Adrenal gland (tissue), 5 donors: ENCODE results near the gene CHN2.

Experiments
- CTCF ChIP-seq, 6 experiments: fragments of 450-650 bp in 4 of 6; fragments of 200-600 bp in 2 of 6; sonication (generic) in 1 of 6; IDR thresholded peaks; 1 replicate in 5 of 6; 2 replicates in 1 of 6; pipeline versions ENCODE4 v1.5.1 to v1.8.0; 2016 to 2021; ENCODE audit warnings: antibody characterized with exemption in 6 of 6, mild to moderate bottlenecking in 2 of 6, moderate library complexity in 1 of 6
- POLR2A ChIP-seq, 2 donors: fragments of 450-650 bp; IDR thresholded peaks; one replicate each; pipeline ENCODE4 v1.6.1; 2017; ENCODE audit warnings: antibody characterized with exemption in 2 of 2, mild to moderate bottlenecking in 2 of 2, moderate library complexity in 1 of 2
- donor health status: DM: no; HTN: no; CAD: no.

GRCh38 chr7:29508608-29509007, 314.0 kb downstream of the CHN2 start:
- TF ChIP-seq CTCF (IDR thresholded peaks at IDR 0.05) (no peak), POLR2A (IDR thresholded peaks at IDR 0.05) (no peak)
